ENCODE measurements around the gene KCNMB2. TPM values are rescaled to one million over a fixed set of nuclear protein-coding genes. Genes with fewer than 3 reads are reported as not detected.
"Not testable (repeated sequence)": the region's sequence is repeated elsewhere in the genome, so short reads cannot be mapped to it uniquely, and the experiment has no call there.

The KCNMB2 gene
- polyA plus RNA-seq, 3 donors = 23.8 to 28.5 (median 27.8) TPM

DNA sequence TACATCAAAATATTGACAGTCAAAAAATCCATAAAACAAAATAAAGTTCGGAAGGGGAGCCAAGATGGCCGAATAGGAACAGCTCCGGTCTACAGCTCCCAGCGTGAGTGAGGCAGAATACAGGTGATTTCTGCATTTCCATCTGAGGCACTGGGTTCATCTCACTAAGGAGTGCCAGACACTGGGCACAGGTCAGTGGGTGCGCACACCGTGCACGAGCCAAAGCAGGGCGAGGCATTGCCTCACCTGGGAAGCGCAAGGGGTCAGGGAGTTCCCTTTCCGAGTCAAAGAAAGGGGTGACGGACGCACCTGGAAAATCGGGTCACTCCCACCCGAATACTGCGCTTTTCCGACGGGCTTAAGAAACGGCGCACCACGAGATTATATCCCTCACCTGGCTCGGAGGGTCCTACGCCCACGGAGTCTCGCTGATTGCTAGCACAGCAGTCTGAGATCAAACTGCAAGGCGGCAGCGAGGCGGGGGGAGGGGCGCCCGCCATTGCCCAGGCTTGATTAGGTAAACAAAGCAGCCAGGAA lies 323.7 kb downstream of the KCNMB2 start:
- DNase-seq (ENCODE audit: extremely low read depth in 1 of 11, low read depth in 9 of 11, low spot score in 4 of 11) = not testable (repeated sequence)

DNA sequence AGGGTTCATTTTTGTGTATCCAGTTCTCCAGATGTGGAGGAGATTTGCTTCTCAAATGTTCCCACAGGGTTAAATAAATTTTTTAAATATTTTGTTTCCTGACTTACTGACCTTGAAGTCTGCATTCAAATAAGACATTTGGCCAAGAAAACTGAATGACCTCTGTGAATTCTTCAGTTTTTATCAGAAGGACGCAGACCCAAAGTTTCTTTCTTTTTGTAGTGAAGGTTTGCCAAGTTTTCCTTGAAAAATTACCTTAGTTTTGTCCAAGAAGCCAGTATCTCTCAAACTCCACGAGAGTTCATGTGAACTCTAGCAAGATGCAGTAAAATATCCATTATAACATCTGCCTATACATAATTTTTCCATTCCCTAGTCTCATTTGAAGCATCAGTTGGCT lies 332.4 kb downstream of the KCNMB2 start:
- DNase-seq (ENCODE audit: extremely low read depth in 1 of 11, low read depth in 9 of 11, low spot score in 4 of 11) = no peak

DNA sequence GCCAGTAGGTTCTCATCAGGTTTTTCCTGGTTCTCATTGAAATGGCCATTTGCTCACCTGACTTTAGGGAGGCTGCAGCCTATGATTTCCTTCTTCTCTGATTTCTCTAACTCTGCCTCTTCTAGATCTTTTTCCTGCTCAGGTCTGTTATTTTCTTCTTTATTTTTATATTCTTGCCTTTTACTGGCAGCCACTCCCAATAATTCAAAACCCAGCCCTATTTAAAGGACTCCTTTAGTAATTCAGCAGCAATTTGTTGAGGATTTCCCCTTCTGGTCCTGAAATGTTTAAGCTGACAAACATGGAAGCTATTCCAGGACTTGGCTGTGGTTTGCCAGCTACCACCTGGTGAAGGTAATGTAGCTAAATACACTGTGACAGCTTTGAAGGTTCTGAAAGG lies 333.8 kb downstream of the KCNMB2 start:
- no peak for DNase-seq (ENCODE audit: extremely low read depth in 1 of 11, low read depth in 9 of 11, low spot score in 4 of 11)

DNA sequence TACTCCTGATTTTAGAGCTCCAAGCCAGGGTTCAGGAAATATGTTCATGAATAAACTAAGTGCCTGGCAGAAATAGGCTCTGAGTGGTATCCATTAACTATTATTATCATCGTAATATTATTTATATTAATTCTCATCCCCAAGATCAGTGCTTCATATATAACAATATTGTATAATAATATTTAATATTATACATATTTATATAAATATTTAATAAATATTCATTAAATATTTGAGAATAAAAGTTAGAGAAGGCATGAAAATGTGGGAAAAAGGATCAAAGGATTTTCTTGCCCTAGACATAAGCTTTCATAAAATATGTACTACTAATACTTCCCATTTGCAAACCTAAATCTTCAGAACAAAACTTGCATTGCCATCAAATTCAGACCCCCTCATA lies 338.9 kb downstream of the KCNMB2 start:
- no peak for DNase-seq (ENCODE audit: extremely low read depth in 1 of 11, low read depth in 9 of 11, low spot score in 4 of 11)

DNA sequence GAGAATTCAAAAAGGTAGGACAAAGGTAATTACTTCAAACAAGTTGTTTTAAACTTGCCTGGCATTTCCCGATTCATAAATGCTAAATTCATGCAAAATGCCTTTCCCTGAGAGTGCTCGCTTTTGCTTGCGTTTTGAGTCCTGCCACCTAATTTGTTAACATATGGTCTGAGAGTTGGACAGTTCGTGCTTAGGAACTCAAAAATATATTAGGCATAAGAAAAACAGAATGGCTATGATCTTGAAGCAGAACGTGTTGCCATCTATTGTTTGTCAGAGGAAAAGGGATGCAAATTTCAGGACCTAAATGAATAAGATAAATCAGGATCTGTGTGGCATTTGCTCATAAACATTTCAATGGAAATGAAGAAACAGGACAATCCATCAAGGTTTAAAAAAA lies 339.6 kb downstream of the KCNMB2 start:
- no peak for DNase-seq (ENCODE audit: extremely low read depth in 1 of 11, low read depth in 9 of 11, low spot score in 4 of 11)

DNA sequence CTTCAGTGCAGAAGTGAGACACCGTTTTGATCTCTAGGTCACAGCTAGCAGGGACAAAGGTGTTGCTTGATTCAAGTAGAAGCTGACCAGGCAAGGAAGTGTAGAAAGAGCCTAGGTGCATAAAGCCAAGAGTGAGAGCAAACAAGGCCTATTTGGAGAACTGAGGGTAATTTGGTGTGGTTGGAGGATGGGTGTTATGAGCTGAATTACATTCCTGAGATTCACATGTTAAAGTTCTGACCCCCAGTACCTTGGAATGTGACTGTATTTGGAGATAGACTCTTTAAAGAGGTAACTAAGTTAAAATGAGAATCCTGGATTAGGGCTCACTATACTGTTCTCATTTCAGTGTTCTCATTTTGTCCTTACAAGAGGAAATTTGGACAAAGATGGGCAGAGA lies 344.0 kb downstream of the KCNMB2 start:
- DNase-seq (ENCODE audit: extremely low read depth in 1 of 11, low read depth in 9 of 11, low spot score in 4 of 11) = no peak
